Panc1 (cell line): ENCODE data around the gene ARHGAP11B.
"Not testable (repeated sequence)": the region's sequence is repeated elsewhere in the genome, so short reads cannot be mapped to it uniquely, and the experiment has no call there.

Source experiments
- REST ChIP-seq, 2 experiments: IDR thresholded peaks; 2 replicates each; pipeline ENCODE4 v1.6.1; 2011 to 2012; ENCODE audit warnings: low read depth in 2 of 2, control low read depth in 1 of 2, low read length in 1 of 2, mild to moderate bottlenecking in 1 of 2, moderate library complexity in 1 of 2; ENCODE audit not compliant: insufficient read depth in 1 of 2
- TCF7L2 ChIP-seq: IDR thresholded peaks from 2 replicates; pipeline ENCODE4 v1.6.1; 2011; ENCODE audit warnings: mild to moderate bottlenecking, low read depth, low read length, inconsistent platforms
- TF ChIP-seq, protein P1 (sequence below): fragments of 450-650 bp; IDR thresholded peaks from 2 replicates; pipeline ENCODE4 v1.5.1; 2017; ENCODE audit warnings: mild to moderate bottlenecking

- TF ChIP-seq, protein P1, sequence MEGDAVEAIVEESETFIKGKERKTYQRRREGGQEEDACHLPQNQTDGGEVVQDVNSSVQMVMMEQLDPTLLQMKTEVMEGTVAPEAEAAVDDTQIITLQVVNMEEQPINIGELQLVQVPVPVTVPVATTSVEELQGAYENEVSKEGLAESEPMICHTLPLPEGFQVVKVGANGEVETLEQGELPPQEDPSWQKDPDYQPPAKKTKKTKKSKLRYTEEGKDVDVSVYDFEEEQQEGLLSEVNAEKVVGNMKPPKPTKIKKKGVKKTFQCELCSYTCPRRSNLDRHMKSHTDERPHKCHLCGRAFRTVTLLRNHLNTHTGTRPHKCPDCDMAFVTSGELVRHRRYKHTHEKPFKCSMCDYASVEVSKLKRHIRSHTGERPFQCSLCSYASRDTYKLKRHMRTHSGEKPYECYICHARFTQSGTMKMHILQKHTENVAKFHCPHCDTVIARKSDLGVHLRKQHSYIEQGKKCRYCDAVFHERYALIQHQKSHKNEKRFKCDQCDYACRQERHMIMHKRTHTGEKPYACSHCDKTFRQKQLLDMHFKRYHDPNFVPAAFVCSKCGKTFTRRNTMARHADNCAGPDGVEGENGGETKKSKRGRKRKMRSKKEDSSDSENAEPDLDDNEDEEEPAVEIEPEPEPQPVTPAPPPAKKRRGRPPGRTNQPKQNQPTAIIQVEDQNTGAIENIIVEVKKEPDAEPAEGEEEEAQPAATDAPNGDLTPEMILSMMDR: not testable (repeated sequence)
- not testable (repeated sequence) for TF ChIP-seq REST (IDR thresholded peaks at IDR 0.05; ENCODE audit: insufficient read depth in 1 of 2, low read depth in 2 of 2, low read length in 1 of 2); TCF7L2
Measured at GRCh38 chr15:30612271-30612670, 13.7 kb upstream of the ARHGAP11B start.
